A549 (cell line): ENCODE data around the gene DECR2. TPM values are rescaled to one million over a fixed set of nuclear protein-coding genes. Genes with fewer than 3 reads are reported as not detected.

Experiments used
- ATAC-seq, 2 experiments: fragments of 200-7000 bp in 1 of 2; fragments of >200 bp in 1 of 2; cut with Nextera tagmentation in 1 of 2; cut with Tn5 transposase in 1 of 2; 3 replicates each; pipeline versions ENCODE4 v1.8.0 to v1.9.1; 2018 to 2020; ENCODE audit warnings: mild to moderate bottlenecking in 1 of 2, moderate library complexity in 1 of 2
- CTCF ChIA-PET: fragments of 300-600 bp; sonication (Branson Sonifier 250); formaldehyde crosslinking; extraction: SDS; loops from one replicate; lab custom pipeline; 2021; ENCODE audit warnings: antibody characterized with exemption, inconsistent platforms; lab: Yijun Ruan, JAX
- POLR2A ChIA-PET: fragments of 350-600 bp; formaldehyde crosslinking; extraction: SDS; loops from one replicate; lab custom pipeline; 2021; ENCODE audit warnings: antibody characterized with exemption, inconsistent platforms; lab: Yijun Ruan, JAX
- DNase-seq, 2 experiments: peaks; one replicate each; pipeline versions ENCODE4 v3.0.0 to v3.0.0-alpha.2; 2011 to 2016; ENCODE audit warnings: low read depth in 1 of 2, low spot score in 1 of 2
- FAIRE-seq: peaks from 2 replicates; lab custom pipeline; 2011; peaks lifted over from hg19 to GRCh38; lab: Jason Lieb, UNC
- H3K27ac ChIP-seq, 2 experiments: fragments of >200 bp; sonication (Bioruptor Twin); formaldehyde crosslinking; 3 replicates each; pipeline ENCODE4 v1.5.1; 2016 to 2017
- H3K4me1 ChIP-seq: fragments of >200 bp; sonication (Bioruptor Twin); formaldehyde crosslinking; 3 replicates; pipeline ENCODE4 v1.6.1; 2016
- H3K4me2 ChIP-seq: fragments of >200 bp; sonication (Bioruptor Twin); formaldehyde crosslinking; 3 replicates; pipeline ENCODE4 v1.6.1; 2016
- H3K4me3 ChIP-seq: fragments of >200 bp; sonication (Bioruptor Twin); formaldehyde crosslinking; 3 replicates; pipeline ENCODE4 v1.5.1; 2016
- H3K9me3 ChIP-seq: fragments of >200 bp; sonication (Bioruptor Twin); formaldehyde crosslinking; 3 replicates; pipeline ENCODE4 v1.6.1; 2016
- BCL3 ChIP-seq: fragments of >200 bp; sonication (Bioruptor Twin); formaldehyde crosslinking; IDR thresholded peaks from 3 replicates; pipeline ENCODE4 v1.6.1; 2016
- CEBPB ChIP-seq, 2 experiments: fragments of >200 bp in 1 of 2; sonication (Bioruptor Twin) in 1 of 2; formaldehyde crosslinking in 1 of 2; IDR thresholded peaks; 2 replicates each; pipeline ENCODE4 v1.6.1; 2012 to 2016
- CTCF ChIP-seq: fragments of >200 bp; sonication (Bioruptor Twin); formaldehyde crosslinking; IDR thresholded peaks from 3 replicates; pipeline ENCODE4 v1.5.1; 2016
- E2F6 ChIP-seq: IDR thresholded peaks from 2 replicates; pipeline ENCODE4 v1.6.1; 2012; ENCODE audit warnings: low read depth, borderline replicate concordance
- FOSB ChIP-seq: fragments of 250-450 bp; sonication (Bioruptor Pico); IDR thresholded peaks from 2 replicates; pipeline ENCODE4 v1.5.0; 2020; ENCODE audit warnings: mild to moderate bottlenecking, moderate library complexity
- FOSL2 ChIP-seq, 2 experiments: fragments of 450-650 bp in 1 of 2; fragments of >200 bp in 1 of 2; sonication (Bioruptor Twin) in 1 of 2; formaldehyde crosslinking; IDR thresholded peaks; 2 replicates each; pipeline versions ENCODE4 v1.5.0 to v1.6.1; 2016 to 2020; ENCODE audit warnings: mild to moderate bottlenecking in 1 of 2, moderate library complexity in 1 of 2
- FOXS1 ChIP-seq: fragments of 250-450 bp; sonication (Bioruptor Pico); IDR thresholded peaks from 2 replicates; pipeline ENCODE4 v1.5.0; 2020; ENCODE audit warnings: mild to moderate bottlenecking, moderate library complexity
- HDAC2 ChIP-seq: fragments of 200-600 bp; sonication (generic); IDR thresholded peaks from 2 replicates; pipeline ENCODE4 v1.6.1; 2016
- HES2 ChIP-seq: fragments of >200 bp; sonication (Bioruptor Twin); formaldehyde crosslinking; IDR thresholded peaks from 2 replicates; pipeline ENCODE4 v1.6.1; 2016
- HOXA7 ChIP-seq: fragments of 250-450 bp; sonication (Bioruptor Pico); IDR thresholded peaks from 2 replicates; pipeline ENCODE4 v1.5.0; 2020; ENCODE audit warnings: mild to moderate bottlenecking, moderate library complexity
- HOXB13 ChIP-seq: fragments of 250-450 bp; sonication (Bioruptor Pico); IDR thresholded peaks from 2 replicates; pipeline ENCODE4 v1.5.0; 2020; ENCODE audit warnings: low read depth, mild to moderate bottlenecking, moderate library complexity
- JUNB ChIP-seq: fragments of >200 bp; sonication (Bioruptor Twin); formaldehyde crosslinking; IDR thresholded peaks from 2 replicates; pipeline ENCODE4 v1.6.1; 2016
- KDM1A ChIP-seq: fragments of 200-600 bp; sonication (generic); IDR thresholded peaks from 2 replicates; pipeline ENCODE4 v1.6.1; 2016; ENCODE audit warnings: low read depth, mild to moderate bottlenecking
- KDM5A ChIP-seq: fragments of 200-600 bp; sonication (generic); IDR thresholded peaks from 2 replicates; pipeline ENCODE4 v1.6.1; 2016; ENCODE audit warnings: antibody characterized with exemption, mild to moderate bottlenecking
- MAFK ChIP-seq: fragments of 450-650 bp; IDR thresholded peaks from 2 replicates; pipeline ENCODE4 v1.6.1; 2014; ENCODE audit not compliant: partially characterized antibody
- MAZ ChIP-seq: fragments of 150-350 bp; IDR thresholded peaks from 2 replicates; pipeline ENCODE4 v1.6.1; 2014; ENCODE audit warnings: antibody characterized with exemption, low read depth, low read length, borderline replicate concordance
- NFE2L2 ChIP-seq: fragments of 150-350 bp; conservative IDR thresholded peaks from 2 replicates; pipeline ENCODE4 v1.6.1; 2014; ENCODE audit warnings: low read length
- NPAS2 ChIP-seq: fragments of 250-450 bp; sonication (Bioruptor Pico); IDR thresholded peaks from 2 replicates; pipeline ENCODE4 v1.8.0; 2022; ENCODE audit warnings: mild to moderate bottlenecking, moderate library complexity, borderline replicate concordance
- NR3C1 ChIP-seq: fragments of >200 bp; sonication (Bioruptor Twin); formaldehyde crosslinking; IDR thresholded peaks from 3 replicates; pipeline ENCODE4 v1.6.1; 2017
- POLR2AphosphoS2 ChIP-seq: conservative IDR thresholded peaks from 2 replicates; pipeline ENCODE4 v1.6.1; 2012; ENCODE audit warnings: low read length, improper control_type of control experiment, inconsistent platforms
- RAD21 ChIP-seq, 2 experiments: fragments of >200 bp in 1 of 2; sonication (Bioruptor Twin) in 1 of 2; formaldehyde crosslinking in 1 of 2; IDR thresholded peaks in 1 of 2; conservative IDR thresholded peaks in 1 of 2; 2 replicates in 1 of 2; 3 replicates in 1 of 2; pipeline ENCODE4 v1.6.1; 2012 to 2018; ENCODE audit warnings: inconsistent platforms in 1 of 2
- RCOR1 ChIP-seq: fragments of 150-350 bp; IDR thresholded peaks from 2 replicates; pipeline ENCODE4 v1.6.1; 2014; ENCODE audit warnings: antibody characterized with exemption, low read length, low read depth
- REST ChIP-seq: fragments of 200-600 bp; sonication (generic); IDR thresholded peaks from 2 replicates; pipeline ENCODE4 v1.6.1; 2016; ENCODE audit warnings: antibody characterized with exemption, mild to moderate bottlenecking, moderate library complexity
- SMC3 ChIP-seq: fragments of >200 bp; sonication (Bioruptor Twin); formaldehyde crosslinking; IDR thresholded peaks from 3 replicates; pipeline ENCODE4 v1.6.1; 2018; ENCODE audit warnings: inconsistent platforms
- SREBF2 ChIP-seq: fragments of 450-650 bp; IDR thresholded peaks from 2 replicates; pipeline ENCODE4 v1.6.1; 2014; ENCODE audit warnings: mild to moderate bottlenecking, moderate library complexity
- TP53 ChIP-seq: fragments of 250-450 bp; sonication (Bioruptor Pico); IDR thresholded peaks from 2 replicates; pipeline ENCODE4 v1.5.0; 2021; ENCODE audit warnings: mild to moderate bottlenecking, moderate library complexity
- ZFP36 ChIP-seq: fragments of 450-650 bp; IDR thresholded peaks from 2 replicates; pipeline ENCODE4 v1.6.1; 2014; ENCODE audit warnings: borderline replicate concordance; ENCODE audit not compliant: partially characterized antibody
- ZSCAN20 ChIP-seq: fragments of 250-450 bp; sonication (Bioruptor Pico); IDR thresholded peaks from 2 replicates; pipeline ENCODE4 v1.8.0; 2022; ENCODE audit warnings: mild to moderate bottlenecking, moderate library complexity
- WGBS: methylation state at CpG from one replicate; pipeline ENCODE4 v1.1.6; 2017; ENCODE audit errors: missing lambda C conversion rate; 5-methylcytosine and 5-hydroxymethylcytosine counted together
- polyA plus RNA-seq, 4 experiments: library from polyadenylated mRNA; depleted of rRNA in 3 of 4; stranded (reverse); fragments of >200 nt; fragmentation: RNase III in 1 of 4; extraction: RNeasy Plus Mini Kit Qiagen cat#74134 plus additional on column Dnase treatment in 1 of 4; gene quantifications; 2 replicates in 3 of 4; 3 replicates in 1 of 4; pipeline ENCODE4 v1.2.3, GENCODE V29; 2011 to 2017

Gene DECR2
- polyA plus RNA-seq, 2 of the 4 experiments (the other 2 are of a cell fraction) = 15.5 to 34.2 TPM

GRCh38 chr16:389352-389751, 12.3 kb upstream of the DECR2 start:
- ATAC-seq (no peak), FAIRE-seq (no peak), DNase-seq (no peak)
- Histone ChIP-seq H3K4me3 (no peak overlapping the region), H3K4me2 (no peak overlapping the region), H3K9me3 (0 out of 3 replicates have a peak, but pooled peaks cover 2% of the 10 kb centered on the region), H3K27ac (no peak overlapping the region), H3K4me1 (no peaks in the 10 kb centered on the region)
- TF ChIP-seq SREBF2 (no peak), MAFK (no peak), HOXA7 (CRISPR knock-in tag) (no peak), ZSCAN20 (no peak), HOXB13 (no peak), POLR2AphosphoS2 (no peak), RCOR1 (no peak), CEBPB (IDR thresholded peaks at IDR 0.05) (no peak), KDM5A (no peak), FOSB (CRISPR knock-in tag) (no peak), BCL3 (no peak), NFE2L2 (no peak), HES2 (no peak), FOXS1 (CRISPR knock-in tag) (no peak), MAZ (no peak), REST (no peak), FOSL2 (IDR thresholded peaks at IDR 0.05) (no peak), FOSL2 (CRISPR knock-in tag; IDR thresholded peaks at IDR 0.05) (no peak), ZFP36 (no peak)
- 90% methylated on average over 9 of the region's 10 CpGs for WGBS
- CTCF ChIA-PET = interaction anchor here (0.6 to 1.6 kb wide), 2 partner anchors 18 to 27 kb away, joined by 3 to 7 read pairs; no protein-coding TSS in a partner anchor
- POLR2A ChIA-PET = no interaction called here

- DNase-seq (peak; percentile 76 to 83), ATAC-seq (peak; percentile 70 to 82), FAIRE-seq (no peak)
- no peak overlapping the region for H3K27ac ChIP-seq
- H3K4me3 ChIP-seq = no peak overlapping the region
- no peak overlapping the region for H3K4me2 ChIP-seq
- H3K4me1 ChIP-seq = peaks cover 8% of the 10 kb centered on the region; the same call in 1 of the 3 replicates
- 0 out of 3 replicates have a peak, but pooled peaks cover 2% of the 10 kb centered on the region for H3K9me3 ChIP-seq
- ChIA-PET POLR2A (no interaction called here), CTCF (interaction anchor here (0.6 to 3.8 kb wide), 11 partner anchors 9 to 269 kb away, joined by 3 to 14 read pairs (median 3); partner anchors contain the start of genes DECR2, PGAP6 and RAB11FIP3)
- 71% methylated on average over 7 of the region's 7 CpGs for WGBS
- TF ChIP-seq JUNB (no peak), FOSL2 (IDR thresholded peaks at IDR 0.05) (no peak), FOSL2 (CRISPR knock-in tag; IDR thresholded peaks at IDR 0.05) (peak; percentile 71), NR3C1 (no peak), E2F6 (no peak), KDM1A (peak; percentile 34; the same call in 1 of the 2 replicates), HDAC2 (no peak), MAFK (no peak), CTCF (peak; percentile 54), RAD21 (conservative IDR thresholded peaks at IDR 0.05 in 1 of 2, IDR thresholded peaks at IDR 0.05 in 1 of 2) (peak; percentile 69 to 90), KDM5A (no peak), SMC3 (peak; percentile 21; the same call in 1 of the 3 replicates), TP53 (CRISPR knock-in tag) (no peak), NPAS2 (CRISPR knock-in tag) (no peak)
Measured at GRCh38 chr16:391885-392335, 9.8 kb upstream of the DECR2 start.
